ENCODE results near the gene ETS1.

The ETS1 gene

GRCh38 chr11:128535468-128536457, 51.6 kb downstream of the ETS1 start:
- DNase-seq (ENCODE audit: low read depth): no peak

DNA sequence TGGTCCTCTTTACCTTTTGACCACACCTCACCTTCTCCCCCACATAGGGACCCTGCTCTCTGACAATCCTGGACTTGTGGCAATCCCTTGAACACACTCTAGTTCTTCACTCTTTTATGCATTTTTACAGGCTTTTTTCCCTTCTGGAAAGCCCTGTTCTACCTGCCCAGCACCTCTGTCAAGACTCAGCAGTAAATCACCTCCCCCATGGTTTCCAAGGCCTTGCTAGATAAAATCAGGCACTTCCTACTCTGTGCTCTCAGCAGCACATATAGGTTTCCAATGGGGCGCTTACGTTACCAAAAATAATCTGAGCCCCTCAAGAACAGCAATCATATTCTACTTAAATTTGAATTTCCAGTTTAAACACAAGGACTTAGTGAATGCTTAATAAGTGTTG, 53.9 kb downstream of the ETS1 start:
- no peak for DNase-seq (ENCODE audit: low read depth)

GRCh38 chr11:128532572-128533091, 54.7 kb downstream of the ETS1 start:
- no peak for DNase-seq (ENCODE audit: low read depth)

- DNase-seq (ENCODE audit: low read depth): no peak
Observed at GRCh38 chr11:128532016-128532571, 55.3 kb downstream of the ETS1 start.

GRCh38 chr11:128531588-128531987, 55.8 kb downstream of the ETS1 start:
- DNase-seq (ENCODE audit: low read depth): no peak

DNA sequence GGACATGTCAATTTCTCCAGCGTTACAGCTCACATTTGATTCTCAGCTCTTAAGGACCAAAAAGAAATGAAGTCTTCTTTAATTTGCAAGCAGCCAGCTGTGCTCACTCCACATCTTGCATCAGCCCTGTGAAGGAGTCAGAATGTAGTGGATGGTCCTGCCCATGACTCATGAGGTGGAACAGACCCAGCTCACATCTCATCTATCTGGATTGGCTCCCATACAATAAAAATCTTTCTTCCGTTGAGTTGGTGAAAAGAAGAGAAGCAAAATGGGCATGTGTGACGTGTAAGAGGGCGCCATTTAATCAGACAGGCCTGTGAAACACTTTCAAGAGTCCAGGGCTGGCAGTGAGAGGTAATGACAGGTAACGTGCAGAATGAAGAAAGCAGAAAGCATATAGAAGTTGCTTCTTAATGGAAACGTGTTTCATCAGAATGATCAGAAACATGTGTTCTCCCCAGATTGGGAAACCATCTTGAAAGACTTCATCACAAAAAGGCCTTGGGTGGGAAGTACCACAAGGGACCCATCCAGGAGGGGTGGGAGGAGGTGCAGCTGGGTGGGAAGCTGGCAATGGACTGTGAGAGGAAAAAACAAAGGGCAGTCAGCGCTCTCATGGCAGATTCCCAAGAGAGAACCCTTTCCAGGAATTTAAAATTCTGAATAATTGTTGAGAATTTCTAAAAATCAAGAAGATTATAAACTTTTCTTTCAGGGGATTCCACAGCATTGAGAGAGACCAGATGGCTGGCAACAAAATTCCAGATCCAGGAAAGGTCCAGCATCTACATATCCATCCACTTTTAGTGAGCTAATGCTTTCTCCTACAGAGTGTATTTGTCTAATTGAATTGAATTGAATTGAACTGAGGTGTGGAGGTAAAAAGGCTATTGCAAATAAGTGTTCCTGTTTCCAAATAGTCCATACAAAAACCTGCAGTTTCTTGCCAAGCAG, 57.0 kb downstream of the ETS1 start:
- DNase-seq (ENCODE audit: low read depth): peak; percentile 95

- no peak for DNase-seq (ENCODE audit: low read depth)
Observed at GRCh38 chr11:128528294-128528693, 59.1 kb downstream of the ETS1 start.

- DNase-seq (ENCODE audit: low read depth): no peak
Observed at GRCh38 chr11:128527046-128527445, 60.3 kb downstream of the ETS1 start.

GRCh38 chr11:128525411-128526243, 61.7 kb downstream of the ETS1 start:
- DNase-seq (ENCODE audit: low read depth): peak; percentile 65

GRCh38 chr11:128524172-128524571, 63.2 kb downstream of the ETS1 start:
- no peak for DNase-seq (ENCODE audit: low read depth)

- DNase-seq (ENCODE audit: low read depth): peak; percentile 50
Observed at GRCh38 chr11:128523641-128524040, 63.7 kb downstream of the ETS1 start.

- DNase-seq (ENCODE audit: low read depth): no peak
Observed at GRCh38 chr11:128522943-128523518, 64.3 kb downstream of the ETS1 start.

DNA sequence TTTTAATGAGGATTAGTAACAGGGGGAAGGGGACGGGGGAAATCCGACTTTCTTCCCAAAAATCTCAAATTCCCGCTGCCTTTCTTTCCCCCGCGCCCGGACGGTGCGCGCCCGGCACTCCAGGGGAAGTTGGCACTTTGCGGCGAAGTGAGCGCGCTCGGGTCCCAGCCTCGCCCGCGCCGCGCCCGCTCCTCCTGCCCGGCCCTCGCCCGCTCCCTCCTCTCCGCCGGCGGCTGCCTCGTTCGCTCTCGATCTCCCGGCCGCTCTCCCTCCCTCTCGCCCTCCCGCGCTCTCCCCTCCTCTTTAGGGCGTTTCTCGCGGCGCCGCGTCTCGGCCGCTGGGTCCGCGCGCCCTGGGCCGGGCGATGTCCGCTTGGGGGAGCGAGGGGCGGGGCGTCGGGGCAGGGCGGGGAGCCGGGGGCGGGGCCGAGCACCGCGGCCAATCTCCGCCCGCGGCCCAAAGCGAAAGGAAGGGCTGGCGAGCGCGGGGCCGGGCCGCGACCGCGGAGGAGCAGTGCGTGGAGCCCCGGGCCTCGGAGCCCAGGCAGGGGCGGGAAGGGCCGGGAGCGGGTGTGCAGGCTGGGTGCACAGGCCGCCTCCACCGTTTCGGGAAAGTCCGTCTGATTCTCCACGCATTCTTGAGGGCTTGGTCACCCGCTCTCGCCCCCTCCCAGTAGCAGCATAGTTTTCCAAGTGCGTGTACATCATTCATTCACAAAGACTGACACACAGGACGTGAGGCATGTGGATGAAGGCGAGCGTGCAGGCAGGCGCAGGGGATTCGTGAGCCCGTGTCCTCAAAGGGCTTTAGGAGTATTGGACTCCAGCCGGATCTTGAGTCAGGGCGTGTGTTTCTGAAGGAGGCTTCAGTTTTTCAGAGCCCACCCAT, 65.1 kb downstream of the ETS1 start:
- peak; percentile 100 for DNase-seq (ENCODE audit: low read depth)

- DNase-seq (ENCODE audit: low read depth): no peak
Observed at GRCh38 chr11:128521682-128522054, 65.7 kb downstream of the ETS1 start.

GRCh38 chr11:128520888-128521681, 66.3 kb downstream of the ETS1 start:
- no peak for DNase-seq (ENCODE audit: low read depth)

DNA sequence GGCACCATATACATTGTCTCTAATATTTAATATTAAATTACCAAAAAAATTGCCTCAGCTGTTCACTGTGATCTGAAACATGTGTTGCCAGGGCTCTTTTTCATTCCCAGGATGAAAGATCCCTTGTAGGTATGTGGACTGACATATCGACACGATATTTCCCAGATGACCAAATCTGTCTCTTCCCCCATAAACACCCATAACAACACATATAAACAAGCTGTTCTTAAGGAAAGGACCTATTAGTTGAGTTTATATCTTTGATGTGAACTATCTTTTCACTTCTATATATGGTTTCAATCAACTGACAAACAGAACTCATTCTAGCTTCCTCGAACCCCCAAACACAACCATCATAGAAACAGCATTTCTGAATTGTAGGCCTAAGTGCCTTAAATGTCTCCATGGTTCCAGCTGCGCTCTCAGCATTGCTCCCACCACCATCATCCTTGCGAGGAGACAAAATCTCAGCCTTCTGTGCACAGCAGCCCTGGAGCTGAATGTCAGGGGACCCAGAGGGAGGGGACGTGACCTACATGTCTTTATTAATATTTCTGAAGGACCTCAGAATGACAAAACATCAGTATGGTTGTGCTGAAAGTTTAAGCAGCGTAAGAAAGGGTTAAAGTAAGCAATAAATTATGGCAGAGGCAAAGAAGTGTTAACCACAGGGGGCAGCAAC, 67.0 kb downstream of the ETS1 start:
- no peak for DNase-seq (ENCODE audit: low read depth)

GRCh38 chr11:128519338-128519737, 68.0 kb downstream of the ETS1 start:
- no peak for DNase-seq (ENCODE audit: low read depth)

- peak; percentile 54 for DNase-seq (ENCODE audit: low read depth)
Observed at GRCh38 chr11:128518493-128519207, 68.7 kb downstream of the ETS1 start.
